Ishikawa (cell line): ENCODE measurements around the gene NBPF4.
"Not testable (repeated sequence)": the region's sequence is repeated elsewhere in the genome, so short reads cannot be mapped to it uniquely, and the experiment has no call there.

Source experiments
- CEBPB ChIP-seq: IDR thresholded peaks from 2 replicates; pipeline ENCODE4 v1.6.1; 2012
- CREB1 ChIP-seq: IDR thresholded peaks from 2 replicates; pipeline ENCODE4 v1.6.1; 2012; ENCODE audit warnings: low read depth
- EGR1 ChIP-seq: IDR thresholded peaks from 2 replicates; pipeline ENCODE4 v1.6.1; 2012
- EP300 ChIP-seq: IDR thresholded peaks from 2 replicates; pipeline ENCODE4 v1.6.1; 2012; ENCODE audit warnings: borderline replicate concordance
- FOXM1 ChIP-seq: IDR thresholded peaks from 2 replicates; pipeline ENCODE4 v1.6.1; 2012; ENCODE audit warnings: low read depth, borderline replicate concordance
- NFIC ChIP-seq: IDR thresholded peaks from 2 replicates; pipeline ENCODE4 v1.6.1; 2012
- RAD21 ChIP-seq: IDR thresholded peaks from 2 replicates; pipeline ENCODE4 v1.6.1; 2012; ENCODE audit warnings: low read depth
- TAF1 ChIP-seq: IDR thresholded peaks from 2 replicates; pipeline ENCODE4 v1.6.1; 2012; ENCODE audit warnings: low read depth, mild to moderate bottlenecking
- TCF12 ChIP-seq: IDR thresholded peaks from 2 replicates; pipeline ENCODE4 v1.6.1; 2012; ENCODE audit warnings: low read depth
- TEAD4 ChIP-seq: IDR thresholded peaks from 2 replicates; pipeline ENCODE4 v1.6.1; 2012
- YY1 ChIP-seq: IDR thresholded peaks from 2 replicates; pipeline ENCODE4 v1.6.1; 2012; ENCODE audit warnings: low read depth
- ZBTB7A ChIP-seq: IDR thresholded peaks from 2 replicates; pipeline ENCODE4 v1.6.1; 2012; ENCODE audit warnings: low read depth
- TF ChIP-seq, protein P1 (sequence below): IDR thresholded peaks from 2 replicates; pipeline ENCODE4 v1.6.1; 2012
- TF ChIP-seq, protein P2 (sequence below): IDR thresholded peaks from 2 replicates; pipeline ENCODE4 v1.6.1; 2012; ENCODE audit warnings: low read depth, mild to moderate bottlenecking
- TF ChIP-seq, protein P3 (sequence below): IDR thresholded peaks from 2 replicates; pipeline ENCODE4 v1.6.1; 2012

The NBPF4 gene, protein sequence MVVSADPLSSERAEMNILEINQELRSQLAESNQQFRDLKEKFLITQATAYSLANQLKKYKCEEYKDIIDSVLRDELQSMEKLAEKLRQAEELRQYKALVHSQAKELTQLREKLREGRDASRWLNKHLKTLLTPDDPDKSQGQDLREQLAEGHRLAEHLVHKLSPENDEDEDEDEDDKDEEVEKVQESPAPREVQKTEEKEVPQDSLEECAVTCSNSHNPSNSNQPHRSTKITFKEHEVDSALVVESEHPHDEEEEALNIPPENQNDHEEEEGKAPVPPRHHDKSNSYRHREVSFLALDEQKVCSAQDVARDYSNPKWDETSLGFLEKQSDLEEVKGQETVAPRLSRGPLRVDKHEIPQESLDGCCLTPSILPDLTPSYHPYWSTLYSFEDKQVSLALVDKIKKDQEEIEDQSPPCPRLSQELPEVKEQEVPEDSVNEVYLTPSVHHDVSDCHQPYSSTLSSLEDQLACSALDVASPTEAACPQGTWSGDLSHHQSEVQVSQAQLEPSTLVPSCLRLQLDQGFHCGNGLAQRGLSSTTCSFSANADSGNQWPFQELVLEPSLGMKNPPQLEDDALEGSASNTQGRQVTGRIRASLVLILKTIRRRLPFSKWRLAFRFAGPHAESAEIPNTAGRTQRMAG

DNA sequence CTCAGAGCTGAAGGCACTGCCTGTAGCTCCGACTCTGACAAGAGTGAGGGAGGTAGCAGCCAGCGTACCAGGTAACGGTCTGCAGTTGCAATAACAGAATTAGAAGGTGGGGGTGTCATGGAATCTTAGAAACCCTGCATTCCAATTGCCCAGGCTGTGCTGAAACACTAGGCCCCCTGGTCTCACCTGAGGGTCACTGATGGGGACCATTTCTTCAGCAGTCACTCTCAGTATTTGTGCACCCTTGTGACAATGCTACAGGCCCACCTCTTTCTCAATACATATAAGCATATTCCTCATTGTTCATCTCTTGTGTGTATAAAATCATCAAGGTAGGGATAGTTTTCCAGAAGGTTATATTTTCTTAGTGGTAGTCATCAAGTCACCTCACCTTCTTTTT, at the start of gene NBPF4:
Gene NBPF4 (minus strand): TSS at position 101 of the 400 bp plus-strand sequence. CDS start 315 bp downstream, outside the sequence.
- TF ChIP-seq RAD21, EP300: not testable (repeated sequence)
- TF ChIP-seq, protein P1, sequence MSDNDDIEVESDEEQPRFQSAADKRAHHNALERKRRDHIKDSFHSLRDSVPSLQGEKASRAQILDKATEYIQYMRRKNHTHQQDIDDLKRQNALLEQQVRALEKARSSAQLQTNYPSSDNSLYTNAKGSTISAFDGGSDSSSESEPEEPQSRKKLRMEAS: not testable (repeated sequence)

DNA sequence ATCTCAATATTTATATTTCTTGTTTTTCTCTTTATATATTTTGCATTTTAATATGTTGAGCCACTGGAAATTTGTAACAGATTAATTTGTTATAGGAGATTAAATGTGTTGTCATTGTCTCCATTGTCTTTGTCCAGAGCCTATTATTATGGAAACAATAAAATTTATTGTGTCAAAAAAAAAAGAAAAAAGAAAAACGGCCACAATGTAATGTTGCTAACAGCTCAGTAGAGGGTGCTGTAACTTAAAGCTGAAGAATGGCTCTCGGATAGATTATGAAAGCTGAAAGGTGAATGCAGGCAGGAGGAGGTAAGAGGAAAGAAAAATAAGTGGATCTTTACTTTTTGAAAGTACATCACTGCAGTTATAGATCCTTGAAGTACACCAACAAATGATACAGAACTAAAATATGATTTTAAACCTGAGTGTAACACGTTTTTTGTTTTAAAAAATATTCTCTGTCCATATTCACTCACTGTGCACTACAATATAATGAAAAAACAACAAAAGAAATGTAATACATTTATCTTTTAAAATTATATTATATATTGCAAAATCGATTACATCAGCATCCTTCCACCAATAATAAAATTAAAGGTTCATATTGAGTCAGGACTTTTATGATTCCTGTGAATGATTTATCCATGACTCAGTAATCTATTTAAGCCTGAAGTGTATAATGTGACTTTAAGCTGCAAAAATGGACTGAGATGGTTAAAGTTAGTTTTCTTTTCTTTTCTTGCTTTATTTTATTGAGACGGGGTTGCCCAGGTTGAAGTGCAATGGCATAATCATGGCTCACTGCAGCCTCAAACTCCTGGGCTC, 29.0 kb downstream of the NBPF4 start:
- peak; percentile 56 for TF ChIP-seq RAD21

DNA sequence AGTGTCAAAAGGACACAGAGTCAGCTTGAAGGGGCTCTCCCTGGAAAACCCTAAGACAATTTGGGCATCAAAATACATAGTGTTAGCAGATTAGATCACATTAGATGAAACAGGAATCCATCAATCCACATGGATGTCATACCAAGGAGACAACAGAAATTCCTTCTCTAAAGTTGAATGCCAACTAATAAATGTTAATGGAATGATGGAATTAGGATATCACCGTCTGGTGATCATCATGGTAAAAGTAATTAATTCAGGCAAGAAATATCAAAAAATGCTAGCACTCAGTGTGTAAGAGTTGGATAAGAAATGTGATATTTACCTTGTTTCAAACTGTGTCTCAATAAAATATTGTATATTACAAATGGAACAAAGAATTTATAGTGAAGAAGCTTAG, 32.9 kb downstream of the NBPF4 start:
- TF ChIP-seq, protein P1: no peak
- TF ChIP-seq, protein P2, sequence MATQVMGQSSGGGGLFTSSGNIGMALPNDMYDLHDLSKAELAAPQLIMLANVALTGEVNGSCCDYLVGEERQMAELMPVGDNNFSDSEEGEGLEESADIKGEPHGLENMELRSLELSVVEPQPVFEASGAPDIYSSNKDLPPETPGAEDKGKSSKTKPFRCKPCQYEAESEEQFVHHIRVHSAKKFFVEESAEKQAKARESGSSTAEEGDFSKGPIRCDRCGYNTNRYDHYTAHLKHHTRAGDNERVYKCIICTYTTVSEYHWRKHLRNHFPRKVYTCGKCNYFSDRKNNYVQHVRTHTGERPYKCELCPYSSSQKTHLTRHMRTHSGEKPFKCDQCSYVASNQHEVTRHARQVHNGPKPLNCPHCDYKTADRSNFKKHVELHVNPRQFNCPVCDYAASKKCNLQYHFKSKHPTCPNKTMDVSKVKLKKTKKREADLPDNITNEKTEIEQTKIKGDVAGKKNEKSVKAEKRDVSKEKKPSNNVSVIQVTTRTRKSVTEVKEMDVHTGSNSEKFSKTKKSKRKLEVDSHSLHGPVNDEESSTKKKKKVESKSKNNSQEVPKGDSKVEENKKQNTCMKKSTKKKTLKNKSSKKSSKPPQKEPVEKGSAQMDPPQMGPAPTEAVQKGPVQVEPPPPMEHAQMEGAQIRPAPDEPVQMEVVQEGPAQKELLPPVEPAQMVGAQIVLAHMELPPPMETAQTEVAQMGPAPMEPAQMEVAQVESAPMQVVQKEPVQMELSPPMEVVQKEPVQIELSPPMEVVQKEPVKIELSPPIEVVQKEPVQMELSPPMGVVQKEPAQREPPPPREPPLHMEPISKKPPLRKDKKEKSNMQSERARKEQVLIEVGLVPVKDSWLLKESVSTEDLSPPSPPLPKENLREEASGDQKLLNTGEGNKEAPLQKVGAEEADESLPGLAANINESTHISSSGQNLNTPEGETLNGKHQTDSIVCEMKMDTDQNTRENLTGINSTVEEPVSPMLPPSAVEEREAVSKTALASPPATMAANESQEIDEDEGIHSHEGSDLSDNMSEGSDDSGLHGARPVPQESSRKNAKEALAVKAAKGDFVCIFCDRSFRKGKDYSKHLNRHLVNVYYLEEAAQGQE: no peak
- TF ChIP-seq CREB1 (no peak), YY1 (no peak), ZBTB7A (no peak), FOXM1 (no peak), TAF1 (no peak), EGR1 (no peak), CEBPB (no peak), NFIC (no peak), RAD21 (no peak), TEAD4 (no peak), TCF12 (no peak), EP300 (no peak)
- TF ChIP-seq, protein P3, sequence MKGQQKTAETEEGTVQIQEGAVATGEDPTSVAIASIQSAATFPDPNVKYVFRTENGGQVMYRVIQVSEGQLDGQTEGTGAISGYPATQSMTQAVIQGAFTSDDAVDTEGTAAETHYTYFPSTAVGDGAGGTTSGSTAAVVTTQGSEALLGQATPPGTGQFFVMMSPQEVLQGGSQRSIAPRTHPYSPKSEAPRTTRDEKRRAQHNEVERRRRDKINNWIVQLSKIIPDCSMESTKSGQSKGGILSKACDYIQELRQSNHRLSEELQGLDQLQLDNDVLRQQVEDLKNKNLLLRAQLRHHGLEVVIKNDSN: no peak

DNA sequence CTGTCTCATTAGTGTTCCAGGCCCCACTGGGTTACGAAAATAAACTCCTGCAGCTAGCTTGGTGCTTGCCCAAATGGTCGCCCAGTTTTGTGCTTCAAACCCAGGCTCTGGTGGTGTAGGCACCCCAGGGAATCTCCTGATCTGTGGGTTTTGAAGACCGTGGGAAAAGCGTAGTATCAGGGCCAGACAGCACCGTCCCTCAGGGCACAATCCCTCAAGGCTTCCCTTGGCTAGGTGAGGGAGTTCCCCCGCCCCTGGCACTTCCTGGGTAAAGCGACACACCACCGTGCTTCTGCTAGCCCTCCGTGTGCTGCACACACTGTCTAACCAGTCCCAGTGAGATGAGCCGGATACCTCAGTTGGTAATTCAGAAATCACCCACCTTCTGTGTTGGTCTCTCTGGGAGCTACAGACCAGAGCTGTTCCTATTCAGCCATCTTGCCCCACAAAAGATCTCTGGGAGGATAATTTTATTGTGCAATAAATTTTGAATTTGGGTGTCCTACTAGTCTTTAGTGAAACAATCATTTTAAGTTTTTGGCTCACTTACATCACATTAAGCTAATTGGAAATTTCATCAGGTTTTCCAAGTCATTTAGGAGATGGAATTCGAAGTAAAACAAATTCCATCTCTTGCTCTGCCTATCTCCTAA, 34.3 kb downstream of the NBPF4 start:
- TF ChIP-seq CEBPB: no peak
- no peak for TF ChIP-seq TAF1
- TF ChIP-seq TCF12: no peak
- no peak for TF ChIP-seq YY1
- TF ChIP-seq ZBTB7A: no peak
- no peak for TF ChIP-seq EGR1
- no peak for TF ChIP-seq RAD21
- TF ChIP-seq, protein P2: no peak
- no peak for TF ChIP-seq TEAD4
- TF ChIP-seq EP300: no peak
- no peak for TF ChIP-seq CREB1
- TF ChIP-seq, protein P1: no peak
- no peak for TF ChIP-seq FOXM1
- TF ChIP-seq, protein P3: no peak
- no peak for TF ChIP-seq NFIC

DNA sequence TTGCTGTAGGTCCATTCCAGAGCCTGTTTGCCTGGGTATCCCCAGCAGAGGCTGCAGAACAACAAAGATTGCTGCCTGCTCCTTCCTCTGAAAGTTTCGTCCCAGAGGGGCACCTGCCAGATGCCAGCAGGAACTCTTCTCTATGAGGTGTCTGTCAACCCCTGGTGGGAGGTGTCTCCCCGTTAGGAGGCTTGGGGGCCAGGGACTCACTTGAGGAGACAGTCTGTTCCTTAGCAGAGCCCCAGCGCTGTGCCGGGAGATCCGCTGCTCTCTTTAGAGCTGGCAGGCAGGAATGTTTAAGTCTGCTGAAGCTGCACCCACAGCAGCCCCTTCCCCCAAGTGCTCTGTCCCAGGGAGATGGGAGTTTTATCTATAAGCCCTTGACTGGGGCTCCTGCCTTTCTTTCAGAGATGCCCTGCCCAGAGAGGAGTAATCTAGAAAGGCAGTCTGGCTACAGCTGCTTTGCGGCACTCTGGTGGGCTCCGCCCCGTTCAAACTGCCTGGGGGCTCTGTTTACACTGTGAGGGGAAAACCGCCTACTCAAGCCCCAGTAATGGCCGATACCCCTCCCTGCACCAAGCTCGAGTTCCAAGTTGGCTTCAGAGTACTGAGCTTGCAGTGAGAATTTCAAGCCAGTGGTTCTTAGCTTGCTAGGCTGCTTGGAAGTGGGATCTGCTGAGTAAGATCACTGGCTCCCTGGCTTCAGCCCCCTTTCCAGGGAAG, 35.0 kb downstream of the NBPF4 start:
- TF ChIP-seq TAF1 (no peak), FOXM1 (no peak), YY1 (no peak), EGR1 (no peak), CREB1 (no peak), RAD21 (no peak), TCF12 (no peak), NFIC (no peak), CEBPB (no peak), ZBTB7A (no peak), EP300 (no peak), TEAD4 (no peak)
- TF ChIP-seq, protein P1: no peak
- TF ChIP-seq, protein P2: no peak
- TF ChIP-seq, protein P3: no peak
